ENCODE measurements around the gene MGAT5. TPM values are rescaled to one million over a fixed set of nuclear protein-coding genes. Genes with fewer than 3 reads are reported as not detected.

The MGAT5 gene
- total RNA-seq, 4 donors from 2014 or later: 16.3 to 37.8 (median 32.5) TPM

DNA sequence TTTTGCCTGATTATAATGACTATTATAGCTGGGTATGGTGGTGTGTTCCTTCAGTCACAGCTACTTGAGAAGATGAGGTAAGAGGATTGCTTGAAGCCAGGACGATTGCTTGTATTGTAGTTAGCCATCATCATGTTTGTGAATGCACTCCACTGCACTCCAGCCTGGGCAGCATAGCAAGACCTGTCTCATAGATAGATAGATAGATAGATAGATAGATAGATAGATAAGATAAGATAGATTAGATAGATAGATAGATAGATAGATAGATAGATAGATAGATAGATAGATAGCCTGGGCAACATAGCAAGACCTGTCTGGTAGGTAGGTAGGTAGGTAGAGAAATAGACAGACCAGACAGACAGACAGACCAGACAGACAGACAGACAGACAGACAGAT lies 127.3 kb downstream of the MGAT5 start:
- TF ChIP-seq CTCF (IDR thresholded peaks at IDR 0.05) (no peak), POLR2A (IDR thresholded peaks at IDR 0.05) (no peak)
- no peak for DNase-seq (ENCODE audit: low spot score in 2 of 2)
- intact Hi-C loops (cut with DNase I; ENCODE audit: low total_unique reads): no loop called here
- 83 to 86% methylated on average over 1 of the region's 1 CpG for WGBS, 2 donors
- no peak overlapping the region for H3K4me3 ChIP-seq (ENCODE audit: low read depth, poor library complexity, severe bottlenecking)

DNA sequence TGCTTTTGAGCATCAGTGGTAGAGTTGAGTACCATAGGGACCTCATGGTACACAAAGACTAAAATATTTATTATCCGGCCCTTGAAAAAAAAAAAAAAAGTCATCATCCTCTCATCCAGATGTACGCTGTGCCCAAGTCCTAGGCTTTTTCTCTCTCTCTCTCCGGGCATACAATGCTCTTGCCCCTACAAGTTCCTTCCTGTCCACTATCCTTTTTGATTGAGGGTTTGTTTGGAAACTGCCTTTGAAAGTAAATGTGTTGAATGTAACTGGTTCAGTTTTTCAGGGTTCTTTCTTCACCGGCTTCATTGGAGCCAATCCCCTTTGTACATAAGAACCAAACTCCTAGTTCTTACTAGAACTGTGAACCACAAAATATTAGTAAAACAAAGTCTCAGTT lies 130.3 kb downstream of the MGAT5 start:
- intact Hi-C loops (cut with DNase I; ENCODE audit: low total_unique reads): no loop called here
- H3K4me3 ChIP-seq (ENCODE audit: low read depth, poor library complexity, severe bottlenecking): no peak overlapping the region
- 83 to 91% methylated on average over 4 of the region's 4 CpGs for WGBS, 2 donors
- no peak for DNase-seq (ENCODE audit: low spot score in 2 of 2)
- no peak for TF ChIP-seq CTCF (IDR thresholded peaks at IDR 0.05)
- no peak for TF ChIP-seq POLR2A (IDR thresholded peaks at IDR 0.05)

DNA sequence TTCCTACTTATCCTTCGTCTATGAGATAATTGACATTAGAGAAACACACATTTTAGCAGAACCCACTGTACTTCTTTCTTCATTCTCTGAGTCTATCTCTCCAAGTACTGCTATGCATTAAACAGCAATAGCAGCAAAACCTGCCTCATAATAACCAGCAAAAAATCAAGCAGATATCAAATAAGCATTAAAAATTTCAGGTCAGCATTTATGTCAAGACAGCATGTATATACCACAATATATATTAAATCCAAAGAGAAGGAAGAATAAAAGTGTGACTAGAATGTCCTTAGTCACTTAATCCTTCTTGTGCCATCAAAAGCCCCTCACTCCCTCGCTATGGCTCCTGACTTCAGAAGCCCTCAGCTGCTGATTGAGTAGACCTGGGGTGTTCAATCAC lies 131.3 kb downstream of the MGAT5 start:
- DNase-seq (ENCODE audit: low spot score in 2 of 2): no peak
- intact Hi-C loops (cut with DNase I; ENCODE audit: low total_unique reads): no loop called here
- no peak overlapping the region for H3K4me3 ChIP-seq (ENCODE audit: low read depth, poor library complexity, severe bottlenecking)
- TF ChIP-seq CTCF (IDR thresholded peaks at IDR 0.05) (no peak), POLR2A (IDR thresholded peaks at IDR 0.05) (no peak)
- 92 to 98% methylated on average over 2 of the region's 2 CpGs for WGBS, 2 donors

DNA sequence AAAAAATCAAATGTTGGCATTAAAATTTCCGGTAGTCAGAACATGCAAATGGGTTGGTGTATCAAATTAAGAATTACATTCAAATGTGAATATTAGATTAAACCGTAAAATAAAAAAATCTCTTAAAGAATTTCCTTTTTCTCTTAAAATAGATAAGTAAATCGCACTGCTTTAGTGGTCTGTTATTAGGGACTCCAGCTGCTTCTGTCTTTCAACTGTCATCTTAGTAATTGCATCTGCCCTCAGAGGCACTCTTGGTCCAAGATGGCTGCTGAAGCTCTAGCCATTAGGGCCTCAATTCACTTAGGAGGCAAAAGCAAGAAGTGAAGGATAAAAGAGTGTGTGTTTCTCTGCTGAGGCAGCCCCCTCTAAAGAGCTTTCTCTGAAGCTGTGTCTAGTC lies 132.4 kb downstream of the MGAT5 start:
- H3K4me3 ChIP-seq (ENCODE audit: low read depth, poor library complexity, severe bottlenecking): no peak overlapping the region
- TF ChIP-seq CTCF (IDR thresholded peaks at IDR 0.05) (no peak), POLR2A (IDR thresholded peaks at IDR 0.05) (no peak)
- intact Hi-C loops (cut with DNase I; ENCODE audit: low total_unique reads): no loop called here

DNA sequence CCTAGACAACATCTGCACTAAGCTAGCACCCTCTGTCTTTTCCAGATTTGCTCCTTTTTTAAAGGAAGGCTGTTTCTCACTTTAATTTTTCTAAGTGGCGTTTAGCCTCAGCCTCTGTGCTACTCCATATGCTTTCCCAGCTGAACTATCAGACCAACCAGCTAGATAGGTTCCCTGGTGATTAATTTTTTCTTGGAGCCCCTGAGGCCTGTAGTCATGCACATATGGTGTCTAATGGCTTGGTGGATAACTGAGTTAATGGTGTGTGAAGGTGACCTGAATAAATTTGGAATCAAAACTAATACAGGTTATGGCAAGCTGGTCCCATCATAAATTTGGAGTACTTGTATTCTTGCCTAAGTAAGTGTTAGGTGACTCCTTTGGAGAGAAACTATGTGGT lies 135.5 kb downstream of the MGAT5 start:
- DNase-seq (ENCODE audit: low spot score in 2 of 2): no peak
- H3K4me3 ChIP-seq (ENCODE audit: low read depth, poor library complexity, severe bottlenecking): no peak overlapping the region
- intact Hi-C loops (cut with DNase I; ENCODE audit: low total_unique reads): no loop called here
- TF ChIP-seq CTCF (IDR thresholded peaks at IDR 0.05) (no peak), POLR2A (IDR thresholded peaks at IDR 0.05) (no peak)
- 89 to 92% methylated on average over 1 of the region's 1 CpG for WGBS, 2 donors

More for the DNA sequence above, 132.4 kb downstream of the MGAT5 start:
- no peak for DNase-seq (ENCODE audit: low spot score in 2 of 2)
- WGBS, 2 donors: 96 to 99% methylated on average over 3 of the region's 3 CpGs

GRCh38 chr2:134391751-134392160 lies 137.9 kb downstream of the MGAT5 start:
- no peak for DNase-seq (ENCODE audit: low spot score in 2 of 2)
- 56 to 60% methylated on average over 2 of the region's 2 CpGs for WGBS, 2 donors
- intact Hi-C loops (cut with DNase I; ENCODE audit: low total_unique reads): no loop called here
- TF ChIP-seq CTCF (IDR thresholded peaks at IDR 0.05): no peak
- no peak overlapping the region for H3K4me3 ChIP-seq (ENCODE audit: low read depth, poor library complexity, severe bottlenecking)
